H1 (cell line): ENCODE results near the gene C5orf34. TPM values are rescaled to one million over a fixed set of nuclear protein-coding genes. Genes with fewer than 3 reads are reported as not detected.

Experiments
- ASH2L ChIP-seq: fragments of 200-600, 300-600 bp; sonication (generic); IDR thresholded peaks from one replicate; pipeline ENCODE4 v1.7.1; 2017; ENCODE audit warnings: low read length
- BRCA1 ChIP-seq: IDR thresholded peaks from 2 replicates; pipeline ENCODE4 v1.6.1; 2012; ENCODE audit warnings: low read depth, low read length, improper control_type of control experiment
- CBX5 ChIP-seq: fragments of 300-800, 300-1000 bp; sonication (generic); IDR thresholded peaks from 2 replicates; pipeline ENCODE4 v1.7.1; 2016; ENCODE audit warnings: antibody characterized with exemption, low read length, low read depth
- CBX8 ChIP-seq: fragments of 300-800, 300-1000 bp; sonication (generic); IDR thresholded peaks from 2 replicates; pipeline ENCODE4 v1.7.1; 2016; ENCODE audit warnings: low read depth, low read length, borderline replicate concordance
- CHD1 ChIP-seq: IDR thresholded peaks from 2 replicates; pipeline ENCODE4 v1.6.1; 2012; ENCODE audit warnings: low read depth, low read length, improper control_type of control experiment
- CREB1 ChIP-seq: IDR thresholded peaks from 2 replicates; pipeline ENCODE4 v1.6.1; 2012; ENCODE audit warnings: inconsistent platforms
- CTBP2 ChIP-seq: IDR thresholded peaks from 2 replicates; pipeline ENCODE4 v1.7.0; 2011; ENCODE audit warnings: borderline replicate concordance, mild to moderate bottlenecking, moderate library complexity, mixed read lengths, low read length; ENCODE audit not compliant: insufficient read depth, insufficient read length
- EP300 ChIP-seq, 2 experiments: IDR thresholded peaks; 1 replicate in 1 of 2; 2 replicates in 1 of 2; pipeline ENCODE4 v1.6.1; 2011 to 2012; ENCODE audit warnings: low read depth in 2 of 2, low read length in 2 of 2, mild to moderate bottlenecking in 2 of 2, borderline replicate concordance in 1 of 2, inconsistent platforms in 1 of 2, moderate library complexity in 1 of 2
- EZH2 ChIP-seq: fragments of 200-600 bp; sonication (generic); IDR thresholded peaks from 2 replicates; pipeline ENCODE4 v1.7.1; 2012; ENCODE audit warnings: low read depth, mild to moderate bottlenecking, moderate library complexity, low read length, inconsistent platforms; ENCODE audit not compliant: severe bottlenecking
- GABPA ChIP-seq: IDR thresholded peaks from 2 replicates; pipeline ENCODE4 v1.6.1; 2011; ENCODE audit warnings: mild to moderate bottlenecking, low read length, moderate library complexity, borderline replicate concordance; ENCODE audit not compliant: insufficient read depth
- HDAC2 ChIP-seq, 2 experiments: fragments of 300-600 bp in 1 of 2; sonication (generic) in 1 of 2; IDR thresholded peaks; 2 replicates each; pipeline ENCODE4 v1.6.1; 2011 to 2012; ENCODE audit warnings: low read depth in 2 of 2, low read length in 2 of 2, mild to moderate bottlenecking in 2 of 2, moderate library complexity in 2 of 2, borderline replicate concordance in 1 of 2, inconsistent platforms in 1 of 2
- HDAC6 ChIP-seq: IDR thresholded peaks from one replicate; pipeline ENCODE4 v1.7.1; 2012; ENCODE audit warnings: low read depth, mild to moderate bottlenecking, inconsistent platforms, low read length, moderate library complexity
- KDM4A ChIP-seq: IDR thresholded peaks from one replicate; pipeline ENCODE4 v1.7.1; 2012; ENCODE audit warnings: low read depth, mild to moderate bottlenecking, moderate library complexity, low read length, inconsistent platforms; ENCODE audit not compliant: severe bottlenecking
- MAFK ChIP-seq: IDR thresholded peaks from 2 replicates; pipeline ENCODE4 v1.6.1; 2012; ENCODE audit warnings: low read depth, mild to moderate bottlenecking, improper control_type of control experiment, low read length
- RFX5 ChIP-seq: IDR thresholded peaks from 2 replicates; pipeline ENCODE4 v1.6.1; 2011; ENCODE audit warnings: low read depth, low read length, improper control_type of control experiment, borderline replicate concordance
- SIRT6 ChIP-seq: IDR thresholded peaks from one replicate; pipeline ENCODE4 v1.7.1; 2012; ENCODE audit warnings: low read length, inconsistent platforms
- SP4 ChIP-seq: IDR thresholded peaks from 2 replicates; pipeline ENCODE4 v1.6.1; 2012; ENCODE audit warnings: low read length, inconsistent platforms
- SUZ12 ChIP-seq: fragments of 200-600 bp; sonication (generic); IDR thresholded peaks from 2 replicates; pipeline ENCODE4 v1.6.1; 2012; ENCODE audit warnings: mild to moderate bottlenecking, inconsistent platforms, low read length, moderate library complexity, mixed read lengths
- TAF7 ChIP-seq: optimal IDR thresholded peaks from 2 replicates; pipeline ENCODE3; 2011; ENCODE audit warnings: low read depth, mild to moderate bottlenecking, inconsistent platforms, low read length, moderate library complexity, borderline replicate concordance
- TEAD4 ChIP-seq: IDR thresholded peaks from 2 replicates; pipeline ENCODE4 v1.6.1; 2012; ENCODE audit warnings: low read depth, low read length, inconsistent platforms, mixed read lengths
- YY1 ChIP-seq: IDR thresholded peaks from 2 replicates; pipeline ENCODE4 v1.6.1; 2011; ENCODE audit warnings: low read depth, mild to moderate bottlenecking, low read length
- polyA plus RNA-seq, 7 experiments: library from polyadenylated mRNA; depleted of rRNA in 3 of 7; stranded (reverse) in 5 of 7; unstranded in 2 of 7; fragments of >200 nt in 5 of 7; fragments of 200-250 nt in 2 of 7; gene quantifications; 1 replicate in 5 of 7; 2 replicates in 1 of 7; 4 replicates in 1 of 7; pipeline versions ENCODE4 v1.2.1 to v1.2.3, GENCODE V29; 2011 to 2013; ENCODE audit warnings: missing spikeins in 2 of 7, mixed read lengths in 2 of 7
- total RNA-seq: library from RNA; stranded (reverse); fragmentation: NEBNext Ultra II Directional; extraction: Animal tissue kit (Norgen Biotek cat#: 25700); gene quantifications from 2 replicates; pipeline ENCODE4 v1.2.1, GENCODE V29; 2021
- TF ChIP-seq, protein P1 (sequence below), 3 experiments: IDR thresholded peaks; 1 replicate in 2 of 3; 2 replicates in 1 of 3; pipeline versions ENCODE4 v1.5.1 to v1.6.1; 2011; ENCODE audit warnings: low read length in 3 of 3, mild to moderate bottlenecking in 3 of 3, inconsistent platforms in 2 of 3, low read depth in 1 of 3, moderate library complexity in 1 of 3; ENCODE audit not compliant: insufficient read depth in 1 of 3; ENCODE audit errors: control extremely low read depth in 1 of 3

C5orf34 gene
- total and polyA plus RNA-seq, 2 of the 8 experiments (the other 6 are each of a cell fraction or from before 2014, with no cell fraction given): 6.8 to 8.6 TPM

DNA sequence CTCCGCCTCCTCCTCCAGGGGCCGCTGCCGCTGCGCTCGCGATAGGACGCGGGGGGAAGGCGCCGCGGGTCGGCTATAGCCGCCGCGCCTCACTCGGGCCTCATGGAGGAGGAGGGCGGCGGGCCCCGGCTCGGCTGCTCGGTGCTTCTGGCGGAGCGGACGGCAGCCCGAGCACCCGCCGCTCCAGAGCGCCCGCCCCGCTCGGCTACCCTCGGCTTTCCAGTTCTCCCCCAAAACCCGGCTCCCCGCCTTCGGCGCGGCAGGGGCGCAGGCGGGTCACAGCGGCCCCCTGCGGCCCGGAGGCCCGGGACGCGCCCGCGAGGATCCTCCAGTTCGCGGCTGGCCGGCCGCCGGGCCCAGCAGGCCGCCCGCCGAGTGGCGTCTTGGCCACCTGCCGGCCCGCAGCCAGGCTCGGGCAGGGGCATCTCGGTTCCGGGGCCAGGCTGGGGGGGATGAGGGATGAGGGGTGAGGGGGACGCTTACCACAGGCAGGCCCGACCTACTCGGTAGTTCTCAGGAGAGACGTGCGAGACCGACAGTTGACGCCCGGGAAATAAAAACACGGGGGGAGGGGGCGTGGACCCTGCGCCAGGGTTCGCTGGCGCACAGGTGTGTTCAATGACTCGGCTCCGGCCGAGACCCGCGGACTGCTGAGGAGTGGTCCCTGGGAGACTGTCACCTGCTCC lies 42.1 kb upstream of the C5orf34 start, which contains the start of gene PAIP1 (continued):
- TF ChIP-seq, protein P1, sequence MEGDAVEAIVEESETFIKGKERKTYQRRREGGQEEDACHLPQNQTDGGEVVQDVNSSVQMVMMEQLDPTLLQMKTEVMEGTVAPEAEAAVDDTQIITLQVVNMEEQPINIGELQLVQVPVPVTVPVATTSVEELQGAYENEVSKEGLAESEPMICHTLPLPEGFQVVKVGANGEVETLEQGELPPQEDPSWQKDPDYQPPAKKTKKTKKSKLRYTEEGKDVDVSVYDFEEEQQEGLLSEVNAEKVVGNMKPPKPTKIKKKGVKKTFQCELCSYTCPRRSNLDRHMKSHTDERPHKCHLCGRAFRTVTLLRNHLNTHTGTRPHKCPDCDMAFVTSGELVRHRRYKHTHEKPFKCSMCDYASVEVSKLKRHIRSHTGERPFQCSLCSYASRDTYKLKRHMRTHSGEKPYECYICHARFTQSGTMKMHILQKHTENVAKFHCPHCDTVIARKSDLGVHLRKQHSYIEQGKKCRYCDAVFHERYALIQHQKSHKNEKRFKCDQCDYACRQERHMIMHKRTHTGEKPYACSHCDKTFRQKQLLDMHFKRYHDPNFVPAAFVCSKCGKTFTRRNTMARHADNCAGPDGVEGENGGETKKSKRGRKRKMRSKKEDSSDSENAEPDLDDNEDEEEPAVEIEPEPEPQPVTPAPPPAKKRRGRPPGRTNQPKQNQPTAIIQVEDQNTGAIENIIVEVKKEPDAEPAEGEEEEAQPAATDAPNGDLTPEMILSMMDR (IDR thresholded peaks at IDR 0.05; ENCODE audit: control extremely low read depth in 1 of 3, insufficient read depth in 1 of 3, low read depth in 1 of 3, low read length in 3 of 3): peak; percentile 30 to 53 (median 33)
- TF ChIP-seq SP4: no peak
- no peak for TF ChIP-seq HDAC6
- TF ChIP-seq EP300 (IDR thresholded peaks at IDR 0.05; ENCODE audit: borderline replicate concordance in 1 of 2, low read depth in 2 of 2, low read length in 2 of 2): peak in 1 of 2 experiments; percentile 0; a peak in 1 of 3 replicates
- TF ChIP-seq EZH2: no peak
- no peak; the same call in 1 of the 2 replicates for TF ChIP-seq CREB1
- no peak for TF ChIP-seq RFX5
- TF ChIP-seq YY1: no peak
- TF ChIP-seq SIRT6: no peak
- TF ChIP-seq ASH2L: peak; percentile 42
- peak; percentile 21 for TF ChIP-seq KDM4A
- TF ChIP-seq CTBP2: no peak
- no peak for TF ChIP-seq BRCA1
- TF ChIP-seq TAF7: peak; percentile 68
- TF ChIP-seq CBX8: no peak
- no peak for TF ChIP-seq TEAD4
- no peak for TF ChIP-seq SUZ12
- no peak for TF ChIP-seq GABPA
- peak in 1 of 2 experiments; percentile 46; a peak in 2 of 4 replicates for TF ChIP-seq HDAC2 (IDR thresholded peaks at IDR 0.05; ENCODE audit: borderline replicate concordance in 1 of 2, low read depth in 2 of 2, low read length in 2 of 2)
- TF ChIP-seq CBX5: no peak
- TF ChIP-seq CHD1: no peak
- TF ChIP-seq MAFK: no peak
